Renal pelvis (tissue), 4 donors: ENCODE data around the gene CMIP. TPM values are rescaled to one million over a fixed set of nuclear protein-coding genes. Genes with fewer than 3 reads are reported as not detected.
A peak's percentile ranks its signal among the peaks of the same experiment; 100 is the strongest.

Experiments used
- DNase-seq: peaks from one replicate; pipeline ENCODE4 v3.0.0-alpha.2; 2013
- polyA plus RNA-seq, 3 donors: library from polyadenylated mRNA; unstranded; fragments of 120-200 nt; gene quantifications; one replicate each; pipeline ENCODE4 v1.2.1, GENCODE V29; 2013; ENCODE audit not compliant: insufficient read length in 3 of 3

CMIP gene
- polyA plus RNA-seq, 3 donors, result 43.5 to 56.5 (median 51.5) TPM

DNA sequence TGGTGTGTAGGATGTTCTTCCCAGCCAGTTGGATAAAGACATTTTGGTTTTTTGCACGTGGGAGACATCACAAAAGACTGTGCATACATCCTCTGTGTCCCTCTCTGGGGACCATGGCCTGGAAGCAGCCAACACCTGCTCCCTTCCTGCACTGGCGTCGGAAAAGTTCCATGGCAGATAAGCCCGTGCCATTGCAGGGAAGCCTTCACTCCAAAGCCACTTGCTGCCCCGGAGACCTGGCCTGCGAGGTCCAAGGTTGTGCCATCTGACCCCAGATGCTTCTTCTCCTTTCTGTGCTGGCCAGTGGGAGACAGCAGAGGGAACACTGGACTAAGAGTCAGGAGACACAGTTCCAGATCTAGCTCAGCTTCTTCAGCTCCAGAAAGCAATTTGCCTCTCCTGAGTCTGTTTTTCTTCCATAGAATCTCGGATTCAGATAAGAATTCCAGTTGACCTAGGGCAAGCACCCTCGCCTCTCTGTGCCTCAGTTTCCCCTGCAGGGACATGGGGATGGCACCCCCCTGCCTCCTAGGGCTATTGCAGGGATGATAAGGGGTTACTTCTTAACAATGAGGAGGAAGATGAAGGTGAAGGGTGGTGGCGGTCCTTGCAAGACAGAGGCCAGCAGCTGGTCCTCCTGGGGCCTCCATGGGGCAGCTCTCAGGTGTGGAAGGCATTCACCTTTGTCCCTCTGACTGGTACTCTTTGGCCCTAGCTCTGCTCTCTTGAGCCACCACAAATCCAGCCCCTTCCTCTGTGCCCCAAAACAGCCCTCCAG, 134.2 kb downstream of the CMIP start:
- DNase-seq, result no peak

DNA sequence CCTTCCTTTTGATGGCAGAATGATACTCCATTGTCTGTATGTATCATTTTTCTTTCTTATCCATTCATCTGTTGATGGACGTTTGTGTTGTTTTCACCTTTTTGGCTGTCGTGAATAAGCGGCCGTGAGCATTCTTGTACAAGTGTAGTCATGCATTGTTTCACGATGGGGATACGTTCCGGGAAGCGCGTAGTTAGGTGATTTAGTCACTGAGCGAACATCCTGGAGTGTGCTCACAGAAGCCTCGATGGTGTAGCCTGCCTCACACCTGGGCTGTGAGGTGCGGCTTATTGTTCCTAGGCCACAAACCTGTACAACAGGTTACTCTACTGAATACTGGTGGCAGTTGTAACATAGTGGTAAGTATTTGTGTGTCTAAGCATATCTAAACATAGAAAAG, 136.5 kb downstream of the CMIP start:
- peak; percentile 42 for DNase-seq

- DNase-seq, result no peak
These were observed 138.2 kb downstream of the CMIP start for GRCh38 chr16:81582655-81583441.

DNA sequence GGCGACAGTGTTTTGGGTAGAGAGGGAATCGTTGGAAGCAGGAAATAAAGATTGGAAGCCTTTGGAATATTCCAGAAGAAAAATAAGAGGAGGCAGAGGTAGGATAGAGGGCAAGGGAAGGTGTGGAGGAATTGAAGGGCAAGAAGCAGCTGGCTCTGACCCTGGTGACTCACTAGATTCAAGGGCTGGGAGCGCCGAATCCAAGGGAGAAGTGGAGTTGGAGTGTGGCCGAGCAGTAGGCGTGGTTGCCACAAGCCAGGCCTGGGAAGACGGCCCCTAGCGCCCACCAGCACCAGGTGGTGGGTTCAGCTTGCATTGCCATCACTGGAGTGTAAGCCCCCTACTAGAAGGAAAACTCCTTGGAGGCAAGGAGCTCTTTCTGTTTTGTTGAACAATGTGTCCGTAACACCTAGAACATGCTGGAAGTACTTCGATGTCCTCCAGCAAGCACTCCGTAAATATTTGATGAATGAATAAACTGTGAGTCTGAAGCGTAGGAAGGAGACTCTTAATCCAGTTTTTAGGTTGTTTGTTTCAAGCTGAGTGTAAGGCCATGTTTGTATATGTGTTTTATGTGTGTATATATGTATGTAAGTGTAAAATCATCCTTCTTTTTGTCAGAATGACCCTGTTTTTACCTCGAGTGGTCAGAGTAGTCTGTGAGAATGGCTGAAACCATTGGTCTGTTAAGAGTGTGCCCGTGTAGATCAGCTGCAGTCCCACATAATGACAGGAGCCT, 139.5 kb downstream of the CMIP start:
- DNase-seq, result no peak

DNA sequence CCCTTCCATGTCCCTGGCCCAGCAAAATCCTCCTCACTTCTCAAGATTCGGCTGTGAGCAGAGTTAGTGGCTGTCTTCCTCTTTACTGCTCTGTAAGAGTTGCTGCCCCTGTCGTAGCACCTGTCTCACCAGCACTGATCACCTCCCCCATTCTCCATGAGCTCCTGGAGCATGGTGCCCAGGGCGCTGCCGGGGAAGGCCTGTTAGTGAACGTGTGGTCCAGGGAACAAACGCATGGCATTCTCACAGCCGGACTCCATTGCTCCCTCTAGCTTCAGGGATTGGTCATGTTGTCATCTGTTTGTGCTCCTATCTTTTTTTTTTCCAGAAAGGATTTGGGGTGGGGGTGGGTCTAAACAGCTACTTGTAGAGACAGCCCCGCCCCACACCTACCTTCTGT, 141.2 kb downstream of the CMIP start:
- DNase-seq, result no peak

- no peak for DNase-seq
These were observed 141.8 kb downstream of the CMIP start for GRCh38 chr16:81586417-81586816.

GRCh38 chr16:81586977-81587625, 142.5 kb downstream of the CMIP start:
- DNase-seq, result no peak

- no peak for DNase-seq
These were observed 143.1 kb downstream of the CMIP start for GRCh38 chr16:81587626-81588160.

- no peak for DNase-seq
These were observed 143.9 kb downstream of the CMIP start for GRCh38 chr16:81588326-81589081.

DNA sequence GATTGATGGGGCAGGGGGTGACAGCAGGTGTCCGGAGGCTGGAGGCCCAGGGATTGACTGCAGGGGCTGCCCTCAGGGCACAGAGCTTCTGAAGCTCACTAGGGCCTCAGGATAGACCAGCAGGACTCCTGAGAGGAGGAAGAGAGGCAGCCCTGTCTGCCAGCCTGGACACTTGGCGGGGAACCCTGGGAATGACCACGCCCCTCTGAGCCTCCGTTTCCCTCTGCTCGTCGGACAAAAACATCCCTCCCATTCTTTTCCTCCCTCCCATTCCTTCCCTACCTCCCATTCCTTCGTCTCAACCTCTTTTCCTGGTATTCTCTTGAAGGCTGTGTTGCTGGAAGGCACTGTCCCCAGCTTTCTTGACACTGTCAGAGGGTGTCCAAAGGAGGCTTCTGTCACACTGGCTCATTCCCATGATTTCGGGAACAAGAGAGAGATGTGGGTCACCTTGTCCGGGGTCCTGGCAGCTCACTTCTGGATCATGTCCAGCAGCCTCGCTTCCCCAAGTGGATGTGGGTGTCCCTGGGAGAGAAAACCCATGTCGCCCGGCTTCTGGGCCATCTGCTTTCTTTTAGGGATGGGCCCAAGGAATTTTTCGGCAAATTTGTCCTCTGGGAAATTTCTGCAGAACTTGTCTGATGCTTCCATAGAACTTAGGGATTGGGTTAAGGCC, 145.5 kb downstream of the CMIP start:
- DNase-seq, result no peak

DNA sequence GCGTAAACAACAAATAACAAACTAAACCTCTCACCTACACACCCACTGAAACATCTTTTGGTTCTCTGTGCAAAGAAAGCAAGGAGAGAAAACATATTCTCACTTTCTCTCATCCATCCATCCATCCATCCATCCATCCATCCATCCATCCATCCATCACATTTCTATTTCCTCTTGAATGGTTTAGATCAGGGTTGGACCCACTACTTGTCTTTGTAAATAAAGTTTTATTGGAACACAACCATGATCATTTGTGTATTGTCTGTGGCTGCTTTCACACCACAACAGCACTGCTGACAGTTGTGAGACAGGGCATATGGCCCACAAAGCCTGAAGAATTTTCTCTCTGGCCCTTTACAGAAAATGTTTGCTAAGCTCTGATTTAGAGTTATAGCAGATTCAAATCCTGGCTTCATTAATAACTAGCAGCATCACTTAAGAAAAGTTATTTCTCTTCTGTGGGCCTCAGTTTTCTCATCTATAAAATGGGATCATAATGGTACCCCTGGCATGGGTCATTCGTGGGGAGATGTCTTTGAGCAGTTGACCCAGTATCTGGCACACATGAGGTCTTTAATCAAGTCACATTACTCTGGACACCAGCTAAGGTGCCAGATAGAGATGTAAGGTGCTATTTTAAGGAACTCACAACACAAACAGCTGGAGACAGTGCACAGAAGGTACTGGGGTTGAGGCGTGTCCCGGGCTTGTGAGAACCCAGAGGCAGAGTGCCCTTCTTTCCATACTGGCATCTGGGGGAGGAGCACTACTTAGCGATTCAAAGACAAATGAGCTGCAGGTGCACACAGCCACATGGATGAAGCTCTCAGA, 146.3 kb downstream of the CMIP start:
- no peak for DNase-seq

GRCh38 chr16:81591545-81591870, 146.9 kb downstream of the CMIP start:
- no peak for DNase-seq

GRCh38 chr16:81592353-81592866, 147.8 kb downstream of the CMIP start:
- DNase-seq, result no peak

- DNase-seq, result no peak
These were observed 148.9 kb downstream of the CMIP start for GRCh38 chr16:81593481-81593880.

- DNase-seq, result no peak
These were observed 151.2 kb downstream of the CMIP start for GRCh38 chr16:81595629-81596292.

DNA sequence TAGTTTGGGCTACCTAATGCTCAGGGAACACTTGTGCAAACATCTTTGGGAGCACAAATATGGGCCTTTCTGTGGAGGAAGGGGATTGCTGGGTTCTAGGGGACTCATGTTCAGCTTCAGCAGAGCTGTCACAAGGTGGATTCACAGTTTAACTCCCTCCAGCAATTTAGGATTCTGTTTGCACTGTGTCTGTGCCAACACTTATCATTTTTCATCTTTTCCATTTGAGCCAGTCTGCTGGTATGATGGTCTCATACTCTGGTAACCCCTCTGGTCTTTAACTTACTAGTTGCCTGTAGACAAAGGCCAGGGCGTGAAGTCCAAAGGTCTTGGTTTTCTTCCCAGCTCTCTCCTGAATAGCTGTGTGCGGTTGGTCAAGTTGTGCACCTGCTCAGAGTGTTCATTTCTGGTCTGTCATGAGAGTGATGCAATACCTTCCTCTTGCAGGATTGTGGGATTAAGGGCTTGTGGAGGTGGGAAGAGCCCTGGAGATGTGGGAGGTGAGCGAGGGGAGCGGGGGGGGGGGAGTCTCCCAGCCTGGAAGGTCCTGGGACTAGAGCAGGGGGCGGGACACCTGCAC, 152.6 kb downstream of the CMIP start:
- DNase-seq, result no peak

GRCh38 chr16:81598083-81598482, 153.5 kb downstream of the CMIP start:
- DNase-seq, result no peak

- DNase-seq, result no peak
These were observed 154.6 kb downstream of the CMIP start for GRCh38 chr16:81599034-81599744.
